NCI-H2171 treated with DMSO at 0.1 percent for 48 hours (cell line): ENCODE measurements around the gene EEFSEC.

Experiments used
- DNase-seq: peaks from one replicate; lab custom pipeline; 2025; lab: John Stamatoyannopoulos, UW

Gene EEFSEC

DNA sequence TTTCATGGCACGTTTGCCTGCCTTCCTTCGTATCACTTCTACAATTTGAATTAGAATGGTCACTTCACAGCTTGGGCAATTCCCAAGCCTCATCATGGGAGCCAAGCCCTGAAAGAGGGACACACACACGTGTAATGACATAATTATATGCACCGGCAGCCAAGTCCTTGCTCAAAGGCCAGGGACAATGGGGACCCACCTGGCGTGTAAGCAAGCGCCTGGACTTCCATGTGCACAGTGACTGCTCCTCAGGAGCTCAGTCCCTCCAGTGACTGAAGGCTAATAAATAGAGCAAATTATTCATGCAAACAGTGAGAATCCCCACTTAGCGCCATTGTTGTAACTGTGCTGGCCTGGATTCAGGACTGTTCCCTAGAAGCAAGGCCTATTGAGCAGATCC is 198.3 kb downstream of the EEFSEC start:
- DNase-seq = no peak

DNA sequence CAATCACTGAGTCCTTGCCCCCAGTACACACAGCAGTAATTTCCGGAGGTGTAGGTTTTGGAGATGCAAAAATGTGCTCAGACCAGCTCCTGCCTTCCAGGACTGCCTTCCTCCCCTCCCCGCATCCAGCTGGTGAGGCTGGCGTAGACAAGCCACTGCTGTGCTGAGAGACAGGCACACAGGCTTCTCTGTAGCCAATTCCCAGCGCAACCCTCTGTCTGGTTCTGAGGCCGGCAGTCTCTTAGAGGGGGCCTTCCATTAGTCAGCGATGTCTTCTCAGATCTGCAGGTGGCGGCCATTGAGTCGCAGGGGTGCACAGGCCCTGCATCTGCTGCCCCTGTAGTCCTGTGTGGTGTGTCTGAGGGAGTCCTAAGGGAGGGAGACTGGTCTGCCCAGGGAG is 199.0 kb downstream of the EEFSEC start:
- no peak for DNase-seq

DNA sequence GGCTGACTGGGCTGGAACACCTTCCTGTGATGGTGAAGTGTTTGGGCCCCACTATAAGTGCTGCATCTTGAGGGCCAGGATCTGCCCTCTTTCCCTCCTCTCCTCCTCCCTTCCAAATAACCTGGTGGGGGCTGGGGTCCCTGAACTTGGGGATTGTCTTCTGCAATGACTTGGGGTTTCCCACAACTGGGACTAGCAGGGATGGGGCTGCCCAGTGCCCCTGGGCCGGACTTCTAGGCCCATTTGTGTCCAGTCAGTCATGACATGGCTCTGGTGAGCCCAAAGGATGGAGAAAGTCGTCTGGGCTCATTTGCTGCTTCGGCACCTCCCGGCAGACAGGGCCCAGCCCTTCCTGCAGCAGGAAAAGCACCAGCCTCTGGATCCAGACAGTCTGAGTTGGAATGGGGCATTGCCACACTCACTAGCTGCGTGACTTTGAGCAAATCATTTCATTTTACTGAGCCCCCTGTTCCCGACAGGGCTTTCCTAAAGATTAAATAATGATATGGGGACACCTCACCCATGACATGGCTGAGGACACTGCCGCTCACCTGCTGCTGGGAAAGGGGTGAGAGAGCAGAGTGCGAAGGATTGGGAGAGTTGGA is 200.2 kb downstream of the EEFSEC start:
- DNase-seq = no peak

DNA sequence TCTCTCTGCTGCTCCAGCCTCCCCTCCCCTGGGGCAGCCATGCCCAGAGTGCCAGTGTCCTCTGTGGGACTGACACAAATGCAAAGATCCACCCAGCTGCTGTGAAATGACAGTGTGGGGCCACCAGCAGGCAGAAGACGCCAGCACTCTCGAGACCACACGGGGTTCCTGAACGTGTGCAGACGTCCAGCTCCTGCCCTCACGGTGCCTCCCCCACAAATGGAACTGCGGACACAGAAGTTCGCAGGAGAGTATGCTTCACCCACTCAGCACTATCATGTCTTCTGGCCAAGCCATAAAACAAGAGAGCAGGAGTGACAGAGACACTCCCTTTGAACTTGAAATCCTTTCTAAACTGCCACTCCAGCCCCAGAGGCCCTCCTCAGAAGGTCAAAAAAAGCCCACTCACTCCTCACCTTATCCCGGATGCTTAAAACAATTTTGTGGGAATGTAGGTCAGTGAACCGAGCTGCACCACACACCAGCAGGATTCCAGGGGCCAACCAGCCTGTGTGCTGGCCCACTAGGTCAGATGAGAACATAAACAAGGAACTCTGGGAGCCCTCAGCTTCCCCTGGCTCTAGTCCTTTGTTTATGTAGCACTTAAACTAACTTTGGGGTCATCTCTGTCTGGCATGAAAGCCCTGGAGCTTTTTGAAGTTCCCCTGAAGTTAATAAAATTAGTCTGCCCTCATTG is 200.9 kb downstream of the EEFSEC start:
- DNase-seq = no peak

DNA sequence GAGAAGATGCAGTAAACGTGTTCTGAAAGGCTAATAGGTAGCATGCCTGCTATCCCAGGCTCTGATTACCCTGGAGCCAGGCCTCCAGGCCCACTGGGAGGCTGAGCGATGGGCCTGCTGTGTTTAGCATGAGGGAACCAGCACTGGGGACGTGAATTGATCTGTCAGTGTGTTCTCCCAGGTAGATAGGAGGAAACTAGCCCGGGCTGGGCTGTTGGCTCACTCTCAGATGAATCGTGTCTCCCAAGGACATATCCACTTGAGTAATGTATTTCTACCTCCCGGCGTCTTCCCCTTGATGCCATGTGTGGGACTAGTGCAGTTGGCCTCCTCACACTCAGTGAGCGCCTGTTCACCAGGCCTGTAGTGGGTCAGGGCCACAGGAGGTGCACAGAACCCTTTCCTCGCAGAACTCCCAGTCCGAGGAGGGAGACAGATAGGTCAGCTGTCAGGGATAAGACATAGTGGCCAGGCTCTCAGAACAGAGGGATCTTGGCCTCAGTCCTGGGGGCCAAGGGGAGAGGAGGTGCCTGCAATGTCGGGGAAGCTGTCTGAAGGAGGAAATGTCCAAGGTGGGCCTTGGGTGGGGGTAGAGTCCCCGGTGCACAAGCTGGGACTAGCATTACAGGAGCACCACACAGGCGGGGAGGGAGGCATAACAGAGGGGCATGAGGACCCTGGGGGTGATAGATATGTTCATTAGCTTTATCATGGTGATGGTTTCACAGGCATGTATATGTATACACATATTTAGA is 201.7 kb downstream of the EEFSEC start:
- no peak for DNase-seq

DNA sequence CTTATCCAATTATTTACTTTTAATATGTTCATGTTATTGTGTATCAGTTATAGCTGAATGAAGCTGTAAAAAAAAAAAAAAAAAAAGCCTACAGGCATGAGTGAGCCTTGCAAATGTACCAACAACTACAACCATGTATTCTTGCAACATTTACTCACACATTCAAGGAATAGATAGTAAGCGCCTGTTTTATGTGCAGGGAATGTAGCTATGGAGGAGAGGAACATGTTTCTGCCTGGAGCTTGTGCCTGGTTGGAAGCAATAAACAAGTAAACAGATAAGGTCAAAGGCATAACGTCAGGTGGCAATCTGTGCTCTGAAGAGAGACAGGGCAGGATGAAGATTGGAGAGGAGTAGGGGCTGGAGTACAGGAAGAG is 202.2 kb downstream of the EEFSEC start:
- DNase-seq = no peak

DNA sequence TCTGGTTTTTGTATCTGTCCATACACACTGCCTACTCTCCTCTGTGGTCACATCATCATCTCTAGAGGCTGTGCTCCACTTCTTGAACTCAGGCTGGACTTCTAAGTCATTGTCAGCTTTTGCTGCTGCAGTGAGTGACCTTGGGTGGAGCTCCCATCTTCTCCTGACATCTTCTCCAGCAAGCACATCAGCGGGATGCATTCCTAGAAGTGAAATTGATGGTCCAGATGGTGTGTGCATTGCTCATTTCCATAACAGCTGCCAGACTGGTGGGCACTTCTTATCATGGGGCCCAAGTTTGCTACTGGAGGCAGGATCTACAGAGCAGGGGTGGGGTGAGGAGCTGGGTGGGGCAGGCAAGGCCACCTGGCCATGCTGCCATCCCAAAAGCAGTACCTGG is 203.5 kb downstream of the EEFSEC start:
- DNase-seq = peak; percentile 99

DNA sequence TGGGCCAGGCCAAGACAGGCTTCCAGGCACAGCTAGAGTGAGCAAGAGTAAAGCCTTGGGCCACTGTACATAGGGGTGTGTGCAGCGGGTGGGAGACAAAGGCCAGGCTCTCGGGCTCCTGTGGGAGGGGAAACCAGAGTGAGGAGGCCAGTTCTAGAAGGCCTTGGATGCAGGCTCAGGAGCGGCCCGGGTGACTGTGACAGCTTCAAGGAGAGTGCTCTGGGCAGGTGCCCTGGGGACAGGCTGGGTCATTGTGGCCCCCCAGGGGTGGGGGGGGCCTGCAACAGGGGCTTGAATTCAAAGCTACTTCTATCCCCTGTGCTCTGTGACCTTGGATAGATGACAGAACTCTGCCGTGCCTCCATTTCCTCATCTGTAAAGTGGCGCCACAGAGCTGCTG is 204.3 kb downstream of the EEFSEC start:
- DNase-seq = no peak

DNA sequence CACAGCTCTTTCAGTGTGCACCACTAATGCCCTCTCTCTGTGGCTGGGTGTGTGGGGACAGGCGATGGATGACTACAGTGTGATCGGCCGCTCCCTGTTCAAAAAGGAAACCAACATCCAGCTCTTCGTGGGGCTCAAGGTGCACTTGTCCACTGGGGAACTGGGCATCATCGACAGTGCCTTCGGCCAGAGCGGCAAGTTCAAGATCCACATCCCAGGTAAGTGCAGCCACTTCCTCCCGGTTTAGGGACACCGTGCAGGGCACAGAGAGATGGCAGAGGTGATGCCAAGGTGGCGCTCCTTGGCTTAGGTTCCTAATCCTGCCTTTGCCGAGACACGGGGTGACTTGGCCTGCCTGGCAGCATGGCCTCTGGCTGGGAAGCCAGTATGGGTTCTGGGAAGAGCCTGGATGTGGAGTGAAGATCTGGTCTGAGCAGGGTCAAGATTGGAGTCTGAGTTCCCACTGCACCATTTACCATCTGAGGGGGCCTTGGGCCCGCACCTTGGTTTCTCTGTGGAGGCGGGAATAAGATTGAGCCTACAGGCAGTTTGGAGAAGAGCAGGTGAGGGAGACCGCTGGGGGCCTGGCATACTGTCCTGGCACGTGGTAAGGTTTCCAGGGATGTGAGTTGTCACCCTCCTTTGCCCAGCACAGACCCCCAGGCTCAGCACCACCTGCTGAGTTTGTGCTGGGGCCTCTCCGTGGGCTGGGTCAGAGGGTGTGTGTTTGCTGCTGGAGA is 205.0 kb downstream of the EEFSEC start:
- DNase-seq = no peak

DNA sequence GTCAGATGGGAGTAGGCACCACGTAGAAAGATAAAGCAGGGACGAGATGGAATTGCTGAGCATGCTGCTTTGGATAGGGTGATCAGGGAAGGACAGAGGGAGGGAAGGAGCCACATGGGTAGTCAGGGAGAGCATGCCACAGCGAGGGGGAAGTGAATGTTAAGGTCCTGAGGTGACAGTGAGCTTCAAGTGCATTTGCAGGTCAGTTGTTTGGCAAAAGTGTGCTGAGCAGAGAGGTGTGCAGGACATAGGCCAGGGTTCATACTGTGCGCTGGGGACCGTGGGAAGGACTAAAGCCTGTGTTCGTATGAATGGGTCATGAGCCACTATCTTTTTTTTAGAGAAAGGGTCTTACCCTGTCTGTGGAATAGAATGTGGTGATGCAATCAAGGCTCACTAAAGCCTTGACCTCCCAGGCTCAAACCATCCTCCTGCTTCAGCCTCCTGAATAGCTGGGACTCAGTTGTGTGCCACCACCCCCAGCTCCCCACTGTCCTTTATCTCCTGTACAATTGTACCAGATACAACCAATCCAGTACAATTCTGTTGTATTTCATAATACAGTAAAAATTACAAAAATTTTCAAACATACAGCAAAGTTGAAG is 205.9 kb downstream of the EEFSEC start:
- no peak for DNase-seq

DNA sequence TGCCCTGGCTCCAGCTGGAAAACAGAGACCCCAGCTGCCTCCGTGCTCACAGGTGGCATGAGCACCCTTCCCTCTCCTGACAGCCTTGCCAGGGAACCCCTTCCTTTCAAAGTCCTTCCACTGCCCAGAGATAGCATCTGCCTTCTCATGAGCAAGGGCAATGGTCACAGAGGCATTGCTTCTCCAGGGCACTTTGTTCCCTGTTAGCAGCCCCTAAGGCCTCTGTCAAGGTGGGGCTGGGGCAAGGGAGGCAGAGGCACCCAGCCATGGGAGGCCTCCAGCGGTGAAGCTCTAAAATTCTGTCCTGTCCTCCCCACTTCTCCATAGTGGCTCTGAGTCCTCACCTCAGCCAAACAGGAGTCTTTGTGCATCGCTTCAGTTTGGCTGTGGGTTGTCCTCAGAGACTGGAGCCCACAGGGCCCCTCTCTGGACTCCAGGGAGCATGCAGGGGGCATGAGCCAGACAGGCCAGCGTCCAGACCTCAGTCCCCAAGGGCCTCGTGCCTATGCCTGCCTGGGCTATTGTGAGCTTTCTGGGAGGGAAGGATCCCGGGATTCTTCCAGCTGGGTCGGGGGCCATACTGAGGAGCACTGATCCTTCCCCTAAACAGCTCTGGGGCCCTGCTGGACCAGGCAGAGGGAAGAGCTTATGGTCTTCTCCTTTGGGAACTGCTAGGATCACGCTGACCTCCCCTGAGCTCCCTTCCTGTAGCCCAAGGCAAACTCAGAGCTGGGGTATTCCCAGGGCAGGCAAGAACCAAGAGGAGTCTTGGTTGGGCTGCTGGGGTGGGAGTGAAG is 206.8 kb downstream of the EEFSEC start:
- DNase-seq = no peak

DNA sequence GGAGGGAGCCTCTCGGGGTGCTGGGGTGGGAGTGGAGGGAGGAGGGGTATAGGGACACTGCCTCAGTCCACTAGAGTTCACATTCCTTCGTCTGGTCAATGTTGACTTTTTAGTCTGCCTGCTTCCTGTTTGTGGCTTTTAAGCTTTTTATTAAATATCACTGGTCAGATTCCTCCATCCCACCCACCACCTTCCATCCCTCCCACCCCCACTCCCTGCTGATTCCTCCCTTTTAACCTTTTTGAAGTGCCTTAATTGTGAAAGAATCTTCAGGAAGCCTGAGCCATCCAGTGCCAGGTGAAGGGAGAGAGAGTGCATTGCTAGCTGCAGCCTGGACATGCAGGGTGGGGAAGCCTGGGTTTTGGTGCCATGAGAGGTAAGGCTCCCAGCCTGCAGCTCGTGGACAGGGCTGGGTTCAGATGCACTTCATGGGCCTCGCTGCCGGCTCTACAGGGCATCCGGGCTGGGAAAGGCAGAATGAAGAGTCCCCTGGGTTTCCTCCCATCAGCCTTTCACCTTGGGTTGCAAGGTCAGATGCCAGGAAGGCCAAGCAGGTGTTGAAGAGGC is 207.5 kb downstream of the EEFSEC start:
- DNase-seq = no peak

DNA sequence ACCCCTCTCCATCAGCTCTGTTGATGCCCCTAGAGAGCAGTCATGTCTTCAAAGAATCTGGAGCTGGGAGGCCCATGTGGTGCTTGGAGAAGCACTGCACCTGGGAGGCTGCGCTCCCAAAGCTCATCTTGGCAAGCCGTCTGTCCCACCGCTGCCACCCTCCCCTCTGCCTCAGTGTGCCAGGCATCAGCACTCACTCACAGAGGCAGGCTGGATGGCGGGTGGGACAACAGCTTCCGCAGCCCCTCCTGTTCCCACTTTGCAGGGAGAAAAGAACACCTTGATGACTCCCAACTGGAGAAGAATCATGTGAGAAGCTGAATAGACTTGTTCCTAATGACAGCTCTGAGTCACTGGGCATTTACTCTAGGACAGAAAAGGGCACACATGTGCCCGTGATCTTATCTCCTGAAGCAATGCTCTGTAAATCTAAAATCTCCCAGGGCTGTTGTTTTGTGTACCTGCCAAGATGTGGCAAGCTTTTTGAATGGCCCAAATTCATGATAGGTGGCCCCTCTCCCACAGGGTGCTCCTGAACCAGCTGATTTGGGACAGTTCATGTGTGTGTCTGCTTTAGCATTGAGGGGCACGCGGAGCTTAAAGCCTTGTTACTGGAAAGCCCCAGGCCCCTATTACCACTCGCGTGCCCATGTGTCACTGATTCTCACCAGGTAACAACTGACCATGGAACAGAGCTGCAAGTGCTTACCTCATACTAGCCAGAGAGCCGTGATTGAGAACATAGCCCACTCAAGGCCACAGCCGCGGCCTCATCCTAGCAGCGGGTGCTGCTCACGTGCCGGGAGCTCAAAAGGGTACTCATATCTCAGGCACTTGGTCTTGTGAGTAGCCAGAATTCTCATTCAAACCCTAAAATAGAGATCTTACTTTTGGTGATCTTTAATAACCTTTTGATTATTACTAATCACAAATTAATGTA is 209.0 kb downstream of the EEFSEC start:
- DNase-seq = no peak

DNA sequence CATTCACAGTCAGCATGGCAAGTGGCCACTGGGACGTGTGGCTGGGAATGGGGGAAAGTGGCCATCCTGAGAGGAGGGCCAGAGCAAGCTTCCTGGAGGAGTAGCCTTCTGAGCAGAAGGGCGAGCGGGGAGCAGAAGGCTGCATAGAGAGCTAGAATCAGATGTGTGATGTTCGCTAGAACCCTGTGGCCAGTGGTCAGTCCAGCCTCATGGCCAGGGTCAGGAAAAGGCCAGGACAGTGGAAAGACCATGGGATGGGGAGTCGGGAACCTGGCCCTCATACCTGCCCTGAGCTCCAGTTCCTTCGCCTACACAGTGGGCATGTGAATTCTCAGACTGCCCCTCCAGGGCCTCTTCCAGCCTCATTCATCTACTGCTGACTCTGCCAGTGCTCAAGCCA is 211.0 kb downstream of the EEFSEC start:
- no peak for DNase-seq

DNA sequence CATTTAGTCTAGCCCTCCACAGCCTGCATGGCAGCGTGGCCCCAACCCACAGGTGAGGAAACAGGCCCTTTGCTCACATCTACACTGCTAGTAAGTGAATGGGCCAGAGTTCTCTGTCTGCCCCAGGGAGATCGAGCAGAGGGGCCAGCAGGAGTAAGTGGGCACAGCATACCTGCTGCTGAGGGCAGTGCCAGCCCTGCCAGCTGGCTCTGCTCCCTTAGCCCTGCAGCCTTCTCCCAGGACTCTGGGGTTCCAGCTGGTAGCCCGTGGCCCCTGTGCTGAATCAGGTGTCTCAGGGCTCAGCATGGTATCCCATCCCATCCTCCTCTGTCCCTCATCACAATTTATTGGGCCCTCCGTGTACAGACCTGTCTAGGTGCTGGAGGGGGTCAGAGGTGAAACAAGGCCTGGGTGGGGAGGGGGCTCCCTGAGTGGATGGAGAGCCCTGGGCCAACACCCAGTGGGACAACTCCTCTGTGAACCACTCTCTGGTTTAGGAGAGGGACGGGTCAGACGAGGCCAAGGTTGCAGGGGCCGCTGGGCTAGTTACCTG is 211.6 kb downstream of the EEFSEC start:
- no peak for DNase-seq

DNA sequence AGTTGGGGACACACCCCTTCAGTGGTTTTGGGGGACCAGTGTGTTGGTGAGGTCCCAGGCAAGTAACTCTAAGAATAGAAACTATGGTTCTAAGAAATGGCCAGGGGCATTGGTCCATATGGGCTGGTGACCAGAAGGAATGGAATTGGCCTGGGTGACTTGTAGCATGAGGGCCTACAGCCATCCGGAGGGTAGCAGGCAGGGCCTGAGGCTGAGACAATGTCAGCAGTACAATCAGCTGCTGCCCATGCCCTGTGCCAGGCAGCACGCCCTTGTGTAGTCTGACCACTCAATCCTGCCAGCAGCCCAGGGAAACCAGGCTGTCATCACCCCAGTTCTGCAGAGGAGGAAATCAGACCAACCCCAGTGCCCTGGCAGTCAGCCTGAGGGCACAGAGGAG is 212.9 kb downstream of the EEFSEC start:
- no peak for DNase-seq

DNA sequence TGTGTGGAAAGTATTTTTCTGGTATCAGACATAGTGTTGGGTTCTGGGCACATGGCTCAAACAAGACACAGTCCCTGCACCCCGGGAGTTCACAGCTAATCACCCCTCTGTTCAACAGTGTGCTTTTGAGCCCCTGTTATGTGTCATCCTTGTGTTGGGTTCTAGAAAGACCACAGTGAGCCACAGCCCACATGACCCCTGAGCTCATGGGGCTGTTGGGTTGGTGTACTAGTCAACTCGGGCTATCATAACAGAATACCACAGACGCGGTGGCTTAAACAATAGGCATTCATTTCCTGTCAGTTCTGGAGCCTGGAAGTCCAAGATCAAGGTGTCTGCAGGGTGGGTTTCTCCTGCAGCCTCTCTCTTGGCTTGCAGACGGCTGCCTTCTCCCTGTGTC is 213.4 kb downstream of the EEFSEC start:
- no peak for DNase-seq

DNA sequence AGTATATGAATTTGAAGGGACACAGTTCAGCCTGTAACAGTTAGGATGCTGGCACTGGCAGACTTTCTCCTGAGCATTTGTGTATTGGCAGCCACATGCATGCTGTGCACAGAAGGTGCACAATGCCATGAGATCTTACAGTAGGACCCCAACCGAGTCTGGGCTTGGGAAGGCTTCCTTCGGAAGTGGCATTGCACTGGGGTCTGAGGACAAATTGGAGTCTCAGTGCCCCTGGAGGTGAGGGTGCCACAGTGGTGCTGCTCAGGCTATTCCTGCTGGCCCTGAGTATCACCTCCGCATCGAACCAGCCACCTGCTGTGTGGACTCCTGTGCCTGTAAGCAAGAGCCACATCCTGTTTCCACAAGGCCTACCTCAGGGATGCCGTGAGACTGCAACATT is 213.9 kb downstream of the EEFSEC start:
- no peak for DNase-seq

DNA sequence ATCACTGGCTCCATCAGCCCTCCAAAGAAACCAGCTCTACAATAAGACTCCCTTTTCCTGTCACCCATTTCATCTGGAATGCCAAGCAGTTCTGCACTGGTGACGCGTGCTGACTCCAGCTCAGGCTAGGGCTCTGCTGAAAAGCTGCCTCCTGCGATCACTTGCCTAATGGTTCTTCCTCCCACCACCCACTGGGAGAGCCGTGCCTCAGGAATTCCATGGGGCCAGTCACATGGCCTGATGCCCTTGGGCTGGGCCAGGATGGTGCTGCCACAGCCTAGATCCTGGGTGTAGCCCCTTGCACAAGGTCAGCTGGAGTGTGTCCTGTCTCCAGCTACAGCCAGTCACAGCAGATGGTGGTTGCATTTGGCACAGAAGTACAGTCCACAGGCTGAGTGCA is 214.5 kb downstream of the EEFSEC start:
- no peak for DNase-seq

DNA sequence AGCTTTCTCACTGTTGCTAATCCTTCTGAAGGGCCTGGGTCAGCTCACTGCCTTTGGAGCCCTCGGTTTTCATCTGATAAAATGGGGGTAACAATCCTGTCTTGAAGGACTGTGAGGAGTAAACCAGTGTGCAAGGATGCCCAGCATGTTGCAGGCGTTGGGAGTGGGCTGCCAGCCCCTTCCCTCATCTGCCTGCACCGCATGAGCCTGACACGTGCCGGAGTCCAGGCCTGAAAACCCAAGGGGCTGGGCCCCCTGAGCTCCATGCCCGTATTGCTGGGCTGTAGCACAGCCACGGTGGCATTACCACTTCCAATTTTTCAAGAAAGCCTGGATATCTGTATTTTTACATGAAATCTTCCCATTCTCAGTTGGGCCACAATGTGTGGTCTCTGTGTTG is 215.3 kb downstream of the EEFSEC start:
- DNase-seq = no peak
